Gastroesophageal sphincter (tissue), 4 donors: ENCODE results near the gene MIPEP. TPM values are rescaled to one million over a fixed set of nuclear protein-coding genes. Genes with fewer than 3 reads are reported as not detected.
A peak's percentile ranks its signal among the peaks of the same experiment; 100 is the strongest.
"Not testable (repeated sequence)": the region's sequence is repeated elsewhere in the genome, so short reads cannot be mapped to it uniquely, and the experiment has no call there.

Source experiments
- ATAC-seq: fragments of 150-250 bp; one replicate; pipeline ENCODE4 v1.9.1; 2016; ENCODE audit warnings: mild to moderate bottlenecking, moderate library complexity
- H3K27ac ChIP-seq, 4 donors: fragments of 200-600 bp; sonication (generic) in 3 of 4; 1 replicate in 3 of 4; 2 replicates in 1 of 4; pipeline ENCODE4 v1.5.1; 2016 to 2019
- H3K27me3 ChIP-seq: fragments of 200-600 bp; sonication (generic); one replicate; pipeline ENCODE4 v1.5.1; 2019
- H3K36me3 ChIP-seq, 2 donors: fragments of 200-600 bp; sonication (generic); one replicate each; pipeline ENCODE4 v1.5.1; 2019; ENCODE audit warnings: control low read depth in 1 of 2
- H3K4me1 ChIP-seq, 3 donors: fragments of 200-600 bp; sonication (generic); 1 replicate in 2 of 3; 2 replicates in 1 of 3; pipeline ENCODE4 v1.5.1; 2016 to 2019; ENCODE audit warnings: control low read depth in 2 of 3
- H3K4me3 ChIP-seq, 2 donors: fragments of 200-600 bp; sonication (generic); one replicate each; pipeline ENCODE4 v1.5.1; 2019; ENCODE audit warnings: mild to moderate bottlenecking in 1 of 2, moderate library complexity in 1 of 2
- H3K9me3 ChIP-seq, 3 donors: fragments of 200-600 bp; sonication (generic); one replicate each; pipeline ENCODE4 v1.5.1; 2017 to 2019; ENCODE audit warnings: control low read depth in 2 of 3
- CTCF ChIP-seq, 4 experiments: fragments of 200-600 bp in 2 of 4; fragments of 450-650 bp in 2 of 4; sonication (generic) in 1 of 4; IDR thresholded peaks; one replicate each; pipeline ENCODE4 v1.5.1; 2017 to 2019; ENCODE audit warnings: antibody characterized with exemption in 4 of 4, mild to moderate bottlenecking in 2 of 4, moderate library complexity in 2 of 4
- EP300 ChIP-seq: sonication (generic); formaldehyde crosslinking; IDR thresholded peaks from one replicate; pipeline ENCODE4 v1.6.1; 2017; ENCODE audit warnings: antibody characterized with exemption, mild to moderate bottlenecking
- POLR2A ChIP-seq, 2 donors: fragments of 450-650 bp; IDR thresholded peaks; one replicate each; pipeline ENCODE4 v1.6.1; 2017; ENCODE audit warnings: antibody characterized with exemption in 2 of 2, mild to moderate bottlenecking in 2 of 2, moderate library complexity in 1 of 2
- POLR2AphosphoS5 ChIP-seq: sonication (generic); formaldehyde crosslinking; IDR thresholded peaks from one replicate; pipeline ENCODE4 v1.6.1; 2017; ENCODE audit warnings: antibody characterized with exemption
- WGBS, 2 donors: methylation state at CpG; one replicate each; pipeline ENCODE4 v1.1.5; 2018; ENCODE audit warnings: low coverage in 1 of 2; 5-methylcytosine and 5-hydroxymethylcytosine counted together
- total RNA-seq, 4 donors: library from RNA; depleted of rRNA; stranded (reverse); fragments of >200 nt; gene quantifications; one replicate each; pipeline ENCODE4 v1.1.0, GENCODE V29; 2016

Gene MIPEP
- total RNA-seq, 4 donors from 2014 or later: 12.4 to 27.4 (median 20.3) TPM

- 32 to 36% methylated on average over 10 to 13 of the region's 15 CpGs for WGBS, 2 donors
- Histone ChIP-seq H3K27me3 (no peaks in the 10 kb centered on the region), H3K36me3 (peaks cover 0 to 6% of the 10 kb centered on the region in 2 donors), H3K9me3 (no peaks in the 10 kb centered on the region), H3K27ac (peak overlapping the region; percentile 15 to 93 (median 88)), H3K4me1 (peaks cover 0 to 30% (median 3%) of the 10 kb centered on the region in 3 donors), H3K4me3 (peak overlapping the region; percentile 86 to 95)
- ATAC-seq: peak; percentile 7
- TF ChIP-seq POLR2A (IDR thresholded peaks at IDR 0.05) (no peak), EP300 (no peak), POLR2AphosphoS5 (no peak)
These were observed 711 bp upstream of the MIPEP start for GRCh38 chr13:23889615-23890607.

GRCh38 chr13:23884361-23884760 lies 4.8 kb downstream of the MIPEP start:
- ATAC-seq, H3K27ac ChIP-seq, H3K4me3 ChIP-seq, H3K9me3 ChIP-seq, H3K27me3 ChIP-seq: not testable (repeated sequence)
- H3K36me3 ChIP-seq: peaks cover 0 to 36% of the 10 kb centered on the region in 2 donors
- peaks cover 0 to 20% (median 3%) of the 10 kb centered on the region in 3 donors for H3K4me1 ChIP-seq
- no CpG with 5 or more reads among the region's 3 CpGs for WGBS, 2 donors

GRCh38 chr13:23883255-23883654 lies 5.9 kb downstream of the MIPEP start:
- Histone ChIP-seq H3K27me3 (no peaks in the 10 kb centered on the region), H3K36me3 (peaks cover 0 to 45% of the 10 kb centered on the region in 2 donors), H3K9me3 (no peaks in the 10 kb centered on the region), H3K4me1 (peaks cover 0 to 18% (median 3%) of the 10 kb centered on the region in 3 donors), H3K4me3 (no peak overlapping the region), H3K27ac (no peak overlapping the region)
- no peak for ATAC-seq
- WGBS, 2 donors: 89 to 91% methylated on average over 4 of the region's 4 CpGs
- TF ChIP-seq CTCF (IDR thresholded peaks at IDR 0.05) (no peak), POLR2A (IDR thresholded peaks at IDR 0.05) (no peak), POLR2AphosphoS5 (no peak), EP300 (no peak)

- WGBS, 2 donors: 89 to 93% methylated on average over 2 to 3 of the region's 8 CpGs
- H3K4me3 ChIP-seq, ATAC-seq, H3K27ac ChIP-seq, H3K9me3 ChIP-seq, H3K27me3 ChIP-seq, H3K4me1 ChIP-seq: not testable (repeated sequence)
- H3K36me3 ChIP-seq: peaks cover 0 to 50% of the 10 kb centered on the region in 2 donors
These were observed 7.8 kb downstream of the MIPEP start for GRCh38 chr13:23881402-23881800.

DNA sequence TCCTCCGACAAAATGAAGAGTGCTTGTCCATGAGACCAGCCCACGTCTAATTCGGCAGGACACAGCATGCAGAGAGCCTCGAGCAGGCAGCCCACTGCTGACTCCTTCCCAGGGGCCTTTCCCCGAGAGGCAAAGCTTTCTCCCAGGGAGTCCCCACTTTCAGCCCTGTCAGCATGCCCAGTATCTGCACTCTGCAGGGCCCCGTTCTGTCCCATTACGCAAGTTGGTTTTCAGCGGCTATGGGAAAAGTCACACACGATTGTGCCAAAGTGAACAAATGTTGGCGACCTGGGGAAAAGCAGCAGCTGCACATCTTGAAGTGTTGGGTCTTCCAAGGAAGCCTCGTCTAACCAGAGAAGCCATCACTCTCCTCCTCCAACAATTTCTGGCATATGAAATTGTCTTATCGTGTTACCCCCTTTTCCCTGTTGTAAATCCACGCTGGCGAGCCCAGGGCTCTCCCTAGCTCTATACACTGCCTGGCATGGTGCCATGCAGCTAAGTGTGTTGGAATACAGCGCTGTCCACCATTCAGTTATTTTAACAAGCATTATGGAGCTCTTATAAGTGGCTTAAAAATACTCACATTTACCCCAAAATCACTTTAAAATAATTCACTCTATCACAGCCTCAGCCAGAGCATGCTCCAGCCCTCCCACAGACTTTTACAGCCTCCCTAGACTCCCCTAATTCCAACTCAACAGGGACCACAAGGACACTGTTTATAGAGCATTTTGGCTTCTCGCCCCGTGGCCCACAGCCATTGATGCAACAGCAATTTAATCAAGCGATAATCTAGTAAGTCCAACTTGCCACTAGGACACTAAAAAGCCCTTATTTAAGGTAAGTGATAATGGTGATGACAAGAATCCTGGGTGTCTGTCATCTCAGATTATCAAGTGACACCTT lies 8.5 kb downstream of the MIPEP start:
- not testable (repeated sequence) for ATAC-seq

GRCh38 chr13:23877286-23877685 lies 11.9 kb downstream of the MIPEP start:
- Histone ChIP-seq H3K4me1 (no peaks in the 10 kb centered on the region), H3K9me3 (no peaks in the 10 kb centered on the region), H3K4me3 (no peak overlapping the region), H3K36me3 (peaks cover 0 to 27% of the 10 kb centered on the region in 2 donors), H3K27ac (no peak overlapping the region), H3K27me3 (no peaks in the 10 kb centered on the region)
- TF ChIP-seq CTCF (IDR thresholded peaks at IDR 0.05): no peak
- no peak for TF ChIP-seq EP300
- no peak for TF ChIP-seq POLR2A (IDR thresholded peaks at IDR 0.05)
- no peak for TF ChIP-seq POLR2AphosphoS5
- ATAC-seq: no peak
- 83 to 88% methylated on average over 4 of the region's 4 CpGs for WGBS, 2 donors

More for the DNA sequence above, 8.5 kb downstream of the MIPEP start:
- H3K4me1 ChIP-seq, H3K4me3 ChIP-seq, H3K27ac ChIP-seq, H3K9me3 ChIP-seq, H3K27me3 ChIP-seq: not testable (repeated sequence)
- WGBS, 2 donors: 85% methylated on average over 5 of the region's 18 CpGs; no CpG with 5 or more reads in 1 of the 2 donors
- peaks cover 0 to 50% of the 10 kb centered on the region in 2 donors for H3K36me3 ChIP-seq
